ENCODE results near the gene GPC6.

Gene GPC6

DNA sequence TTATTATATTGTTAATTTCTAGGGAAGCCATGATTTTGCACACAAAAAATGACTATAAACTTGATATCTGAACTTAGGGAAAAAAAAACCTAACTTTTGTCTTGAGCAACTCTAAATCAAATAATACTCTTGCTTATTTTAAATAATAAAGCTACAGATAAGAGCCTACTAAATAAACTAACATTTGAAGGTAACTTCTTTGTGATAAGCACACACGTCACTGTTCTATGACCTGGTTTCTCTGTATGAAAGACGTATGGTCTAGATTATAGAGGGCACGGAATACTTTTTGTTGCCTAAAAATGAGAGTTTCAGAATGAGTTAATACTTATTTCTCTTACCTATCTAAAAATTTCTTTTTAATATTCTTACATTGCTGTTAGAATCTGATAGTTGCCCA is 649.6 kb downstream of the GPC6 start:
- no peak for DNase-seq

DNA sequence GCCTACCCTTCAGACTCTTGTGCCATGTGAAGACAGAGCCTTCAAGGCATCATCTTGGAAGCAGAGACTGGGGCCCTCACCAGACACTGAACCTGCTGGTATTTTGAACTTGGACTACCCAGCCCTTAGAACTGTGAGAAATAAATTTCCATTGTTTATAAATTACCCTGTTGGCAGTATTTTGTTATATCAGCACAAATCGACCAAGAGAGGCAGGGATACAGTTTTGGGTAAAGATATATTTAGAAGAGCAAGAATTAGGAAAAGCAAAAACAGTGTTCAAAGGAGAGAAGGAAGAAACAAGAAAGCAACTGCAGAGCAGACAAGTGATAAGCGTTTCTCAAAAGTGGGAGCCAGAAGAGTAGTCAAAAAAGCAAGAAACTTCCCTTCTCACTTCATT is 652.1 kb downstream of the GPC6 start:
- DNase-seq: no peak

DNA sequence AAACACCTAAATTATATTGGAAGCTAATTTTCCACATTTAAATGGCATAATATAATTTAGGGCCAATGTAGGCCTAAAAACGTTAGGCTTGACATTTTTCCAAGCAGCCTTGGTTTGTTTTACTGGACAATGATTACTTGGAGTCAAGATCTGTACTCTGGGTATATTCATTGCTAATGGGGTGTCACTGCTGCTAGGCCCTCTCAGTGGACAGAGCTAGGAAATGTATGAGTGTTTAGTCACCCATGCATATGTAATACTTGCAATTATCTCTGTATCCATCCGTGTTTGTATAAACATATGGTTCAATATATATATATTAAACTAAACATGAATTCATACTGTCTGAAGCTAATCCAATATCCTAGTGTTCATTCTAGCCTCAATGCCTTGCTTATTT is 654.8 kb downstream of the GPC6 start:
- DNase-seq: no peak

DNA sequence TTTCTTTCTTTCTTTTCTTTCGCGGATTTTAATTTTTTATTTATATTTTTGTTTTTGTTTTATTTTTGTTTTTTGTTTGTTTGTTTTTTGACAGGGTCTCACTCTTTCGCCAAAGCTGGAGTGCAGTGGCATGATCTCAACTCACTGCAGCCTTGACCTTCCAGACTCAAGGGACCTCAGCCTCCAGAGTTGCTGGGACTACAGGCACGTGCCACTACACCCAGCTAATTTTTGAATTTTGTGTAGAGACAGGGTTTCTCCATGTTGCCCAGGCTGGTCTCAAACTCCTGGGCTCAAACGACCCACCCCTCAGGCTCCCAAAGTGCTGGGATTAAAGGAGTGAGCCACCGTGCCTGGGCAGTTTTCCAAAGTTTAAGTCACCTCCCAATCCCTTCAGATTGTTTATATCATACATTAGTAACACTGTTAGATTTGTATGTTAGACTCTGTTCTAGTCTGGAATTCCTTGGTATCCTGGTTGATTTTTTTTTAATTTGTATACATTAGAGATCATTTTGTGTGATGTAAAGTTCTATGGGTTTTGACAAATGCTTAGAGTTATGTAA is 655.6 kb downstream of the GPC6 start:
- no peak for DNase-seq

DNA sequence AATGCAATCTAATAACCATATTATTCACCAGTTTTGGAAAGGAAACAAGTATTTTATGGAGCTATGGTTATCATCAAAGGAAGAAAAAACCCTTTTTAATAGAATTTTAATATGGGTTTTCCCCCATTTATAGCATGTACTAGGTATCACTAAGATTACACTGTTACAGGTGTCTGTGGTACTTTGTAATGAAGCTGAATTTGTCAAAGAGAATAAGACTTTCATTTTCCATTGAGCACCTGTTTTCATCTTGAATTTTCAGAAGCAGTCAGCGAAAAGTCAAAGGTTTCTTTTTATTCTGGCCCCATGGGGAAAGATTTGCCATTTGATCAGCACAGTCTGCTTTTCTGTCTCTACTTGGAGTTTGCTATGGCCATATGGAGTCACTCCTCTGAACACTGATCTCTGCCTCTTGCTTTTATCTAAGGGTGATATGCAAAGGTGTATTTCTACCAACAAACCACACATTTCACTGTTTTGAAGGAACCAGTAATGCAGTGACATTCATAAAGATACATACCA is 662.9 kb downstream of the GPC6 start:
- DNase-seq: no peak

DNA sequence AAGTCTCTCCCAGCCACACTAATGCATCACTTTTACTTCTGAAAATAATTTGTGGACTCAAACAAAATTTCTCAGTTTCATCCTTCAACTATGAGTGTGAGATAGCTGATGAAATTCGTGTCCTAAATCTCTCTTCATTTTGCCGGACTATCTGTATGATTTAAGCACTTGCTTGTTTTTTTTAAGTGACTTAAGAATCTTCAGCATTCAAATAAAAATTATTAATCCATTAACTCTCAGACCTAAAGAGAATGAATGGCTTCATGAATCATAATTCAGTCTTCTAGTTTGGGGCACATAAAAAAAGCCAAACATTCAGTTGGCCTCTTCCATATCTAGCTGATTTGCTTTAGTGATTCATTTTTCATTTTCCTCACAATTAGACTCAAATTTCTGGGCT is 673.4 kb downstream of the GPC6 start:
- DNase-seq: no peak

DNA sequence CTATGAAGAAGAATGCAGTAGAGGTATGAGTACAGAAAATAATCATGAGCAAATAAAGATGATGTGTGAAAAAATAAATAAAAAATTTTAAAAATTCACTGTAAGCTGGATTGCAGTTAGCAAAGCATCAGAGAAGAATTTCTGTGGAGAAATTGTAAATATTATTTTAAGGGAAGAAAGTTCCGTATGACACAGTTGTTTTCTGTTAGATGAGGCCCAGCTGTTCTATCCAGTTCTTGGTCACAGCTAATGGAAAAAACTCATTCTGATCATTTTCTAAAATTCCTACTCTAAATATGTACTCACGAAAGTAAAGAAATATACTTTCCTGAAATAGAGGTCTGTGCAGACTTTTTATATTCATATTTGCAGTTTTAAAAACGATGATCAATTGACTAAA is 674.1 kb downstream of the GPC6 start:
- DNase-seq: no peak

DNA sequence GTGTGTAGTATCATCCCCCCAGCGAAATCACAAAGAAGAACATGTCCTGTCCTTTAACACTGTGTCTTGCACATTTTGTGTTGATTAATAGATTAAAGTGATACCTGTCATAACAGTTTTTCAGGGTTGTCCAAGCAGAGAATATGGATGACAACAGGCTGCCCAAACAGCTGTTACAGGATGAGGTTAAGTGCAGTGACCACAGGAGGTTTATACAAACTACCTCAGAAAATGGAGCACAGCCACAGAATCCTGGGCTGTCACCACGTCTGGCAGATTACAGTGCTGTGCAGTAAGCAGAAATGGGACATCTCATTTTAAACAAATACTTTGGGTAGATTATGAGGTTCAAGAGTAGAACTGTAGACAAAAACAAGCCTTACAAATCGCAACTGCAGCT is 677.3 kb downstream of the GPC6 start:
- DNase-seq: no peak

DNA sequence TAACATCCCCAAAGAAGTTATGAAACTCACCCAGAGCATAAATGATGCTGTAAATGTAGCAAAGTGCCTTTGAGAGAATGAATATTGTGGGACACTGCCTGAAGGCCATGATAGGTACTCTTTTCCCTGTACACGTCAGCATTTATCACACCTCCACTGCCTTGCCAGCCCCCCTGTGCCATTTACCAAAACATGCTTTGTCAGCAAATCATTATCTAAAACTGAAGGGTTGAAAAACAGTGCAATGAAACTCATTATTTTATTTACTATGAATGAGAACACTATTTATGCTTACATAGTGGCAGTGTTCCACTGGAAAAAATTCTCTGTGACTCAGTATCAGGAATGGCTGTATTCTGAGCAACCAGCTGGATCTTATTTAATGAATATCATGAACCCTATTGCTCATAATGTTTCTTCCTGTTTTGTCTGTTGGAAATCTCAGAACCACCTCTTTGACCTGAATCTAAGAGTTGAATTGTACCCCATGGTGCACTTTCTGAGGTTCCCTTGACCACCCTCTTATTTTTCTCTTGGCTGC is 688.7 kb downstream of the GPC6 start:
- no peak for DNase-seq

DNA sequence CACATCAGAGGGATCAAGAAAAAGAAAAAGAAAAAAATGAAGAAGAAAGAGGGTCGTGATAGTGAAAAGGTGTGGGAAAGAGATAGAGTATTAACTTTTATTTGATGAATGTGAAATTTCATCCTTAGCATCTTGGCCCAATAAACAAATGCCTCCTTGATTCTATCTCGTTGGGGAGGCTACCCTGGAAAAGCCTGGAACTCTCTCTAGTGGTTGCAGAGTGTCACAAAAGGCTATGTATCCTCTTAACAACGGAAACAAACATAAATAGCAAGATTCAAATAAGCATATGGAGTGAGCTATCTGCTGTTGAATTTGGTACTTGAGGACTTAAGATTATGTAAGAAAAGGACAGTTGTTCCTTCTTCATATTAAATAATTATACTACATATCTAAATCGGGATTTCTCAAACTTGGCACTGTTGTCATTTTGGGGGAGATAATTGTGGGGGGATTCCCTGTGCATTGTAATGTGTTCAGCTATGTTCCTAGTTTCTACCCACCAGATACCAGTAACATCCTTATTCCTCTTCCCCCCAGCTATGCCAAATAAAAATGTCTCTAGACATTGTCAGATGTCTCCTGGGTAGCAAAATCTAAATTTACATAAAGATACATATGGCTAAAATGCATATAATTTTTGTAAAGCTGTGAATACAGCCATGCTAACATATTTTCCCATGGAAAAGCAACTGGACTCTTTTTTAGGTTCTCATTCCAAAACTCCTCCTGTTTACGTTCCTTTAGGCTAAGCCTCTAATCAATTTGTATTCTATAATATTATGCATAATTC is 695.7 kb downstream of the GPC6 start:
- DNase-seq: no peak

DNA sequence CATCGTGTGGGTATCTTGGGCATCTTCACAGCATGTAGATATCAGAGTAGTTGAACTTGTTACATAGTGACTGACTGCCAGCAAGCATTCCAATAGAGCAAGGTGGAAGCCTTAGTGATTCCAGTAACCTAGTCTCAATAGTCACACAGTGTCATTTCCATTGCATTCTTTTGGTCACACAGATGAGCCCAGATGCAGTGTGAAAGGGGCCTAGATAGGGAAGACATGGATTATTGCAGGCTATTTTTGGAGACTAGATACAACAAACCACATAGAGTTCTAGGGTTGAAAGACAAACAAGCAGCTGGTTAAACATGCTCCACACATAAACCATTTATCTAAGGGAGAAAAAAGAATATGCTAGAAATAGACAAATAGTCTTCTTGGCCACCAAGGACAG is 699.4 kb downstream of the GPC6 start:
- no peak for DNase-seq

DNA sequence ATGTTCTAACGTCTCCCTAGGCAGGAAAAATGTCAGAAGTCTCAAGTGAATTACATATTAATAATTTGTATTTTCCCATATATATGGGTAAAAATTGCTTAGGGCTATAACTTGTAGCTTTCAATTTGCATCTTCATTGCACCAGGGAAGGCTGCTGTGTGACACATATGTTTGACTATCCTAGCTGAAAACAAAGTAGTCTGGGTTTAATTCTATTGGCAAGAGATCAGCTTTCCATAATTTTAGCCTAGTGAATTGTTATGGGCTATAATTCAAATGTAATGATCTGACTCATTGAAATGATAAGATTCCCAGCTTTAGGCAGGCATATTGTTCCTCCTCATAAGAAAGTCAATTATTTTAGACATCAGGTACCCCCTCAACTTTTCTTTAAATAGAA is 699.8 kb downstream of the GPC6 start:
- DNase-seq: no peak

DNA sequence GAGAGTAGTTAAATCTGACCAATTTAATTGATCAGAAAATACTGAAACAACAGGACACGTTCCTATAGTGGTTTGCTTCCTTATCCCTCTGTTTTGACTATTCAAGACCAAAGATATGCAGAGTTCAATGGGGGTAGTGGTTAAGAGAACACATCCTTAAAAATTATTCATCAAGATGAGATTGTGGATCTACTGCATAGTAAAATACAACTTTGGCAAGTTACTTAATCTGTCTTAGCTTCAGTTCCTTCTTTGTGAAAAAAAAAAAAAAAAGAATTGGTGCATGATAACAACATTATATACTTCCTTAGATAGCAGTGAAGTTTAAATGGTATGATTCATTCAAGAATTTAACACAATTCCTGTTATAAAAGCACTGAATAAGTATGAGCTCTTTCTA is 700.8 kb downstream of the GPC6 start:
- no peak for DNase-seq

DNA sequence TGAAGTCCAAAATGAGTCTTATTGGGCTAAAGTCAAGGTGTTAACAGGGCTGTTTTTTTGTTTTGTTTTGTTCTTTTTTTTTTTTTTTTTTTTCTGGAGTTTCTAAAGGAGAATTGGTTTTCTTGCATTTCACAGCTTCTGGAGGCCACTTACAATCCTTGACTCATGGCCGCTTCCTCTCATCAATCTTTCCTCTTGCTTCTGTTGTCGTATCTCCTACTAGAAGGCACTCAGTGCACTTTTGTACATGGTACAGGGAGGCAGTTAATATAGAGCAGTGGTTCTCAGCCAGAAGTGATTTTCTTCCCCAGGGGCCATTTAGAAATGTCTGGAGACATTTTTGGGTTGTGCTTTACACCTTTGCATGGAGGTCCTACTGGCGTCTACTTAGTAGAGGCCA is 706.3 kb downstream of the GPC6 start:
- DNase-seq: no peak

DNA sequence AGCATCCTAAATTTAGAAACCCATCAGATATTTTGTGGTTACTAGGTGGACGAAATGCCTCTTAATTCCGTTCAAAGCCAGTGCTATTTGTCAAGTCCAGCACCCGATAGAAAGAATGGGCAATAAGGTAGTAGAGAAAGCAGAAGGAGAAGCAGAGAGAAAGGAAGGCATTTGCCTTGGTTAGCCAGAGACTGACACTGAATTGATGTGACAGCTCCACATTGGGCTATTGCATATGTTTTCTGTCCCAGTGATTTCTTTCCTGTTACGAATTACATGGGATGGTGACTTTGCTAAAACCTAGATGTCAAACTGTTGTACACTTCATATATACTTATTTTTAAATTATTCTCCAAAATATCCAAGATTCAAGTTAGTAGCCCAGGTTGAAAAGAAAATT is 710.3 kb downstream of the GPC6 start:
- DNase-seq: no peak

DNA sequence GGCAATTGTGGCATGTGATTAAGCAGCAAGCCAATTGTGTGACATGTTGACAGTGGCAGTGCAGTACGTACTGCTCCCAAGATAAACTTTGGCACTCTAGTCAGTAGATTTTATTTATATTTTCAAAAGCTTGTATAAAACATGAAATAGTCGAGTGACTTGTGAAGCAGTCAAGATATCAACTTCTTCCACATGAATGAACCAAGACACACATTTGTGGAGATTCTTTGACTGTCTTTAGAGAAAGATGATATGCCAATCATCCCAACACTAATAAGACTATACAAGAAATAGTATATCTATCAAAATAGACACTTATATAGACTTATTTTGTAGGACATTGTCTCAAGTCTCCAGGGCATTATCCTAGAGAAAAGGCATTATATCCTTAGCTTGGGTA is 714.8 kb downstream of the GPC6 start:
- no peak for DNase-seq

DNA sequence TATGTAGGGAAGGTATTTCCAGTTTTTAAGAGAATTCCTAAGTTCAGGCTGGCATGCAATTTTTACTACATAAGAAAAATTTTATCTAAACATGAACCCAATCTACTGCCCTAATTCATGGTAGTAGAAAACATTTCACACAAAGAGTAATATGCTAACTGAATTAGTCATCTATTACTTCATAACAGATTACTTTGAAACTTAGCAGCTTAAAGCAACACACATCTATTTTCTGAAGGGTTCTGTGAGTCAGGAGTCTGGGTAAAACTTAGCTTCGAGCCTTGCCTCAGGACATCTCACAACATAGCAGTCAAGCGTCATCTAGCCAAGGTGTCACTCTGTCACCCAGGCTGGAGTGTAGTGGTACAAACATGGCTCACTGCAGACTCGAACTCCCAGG is 715.4 kb downstream of the GPC6 start:
- no peak for DNase-seq

DNA sequence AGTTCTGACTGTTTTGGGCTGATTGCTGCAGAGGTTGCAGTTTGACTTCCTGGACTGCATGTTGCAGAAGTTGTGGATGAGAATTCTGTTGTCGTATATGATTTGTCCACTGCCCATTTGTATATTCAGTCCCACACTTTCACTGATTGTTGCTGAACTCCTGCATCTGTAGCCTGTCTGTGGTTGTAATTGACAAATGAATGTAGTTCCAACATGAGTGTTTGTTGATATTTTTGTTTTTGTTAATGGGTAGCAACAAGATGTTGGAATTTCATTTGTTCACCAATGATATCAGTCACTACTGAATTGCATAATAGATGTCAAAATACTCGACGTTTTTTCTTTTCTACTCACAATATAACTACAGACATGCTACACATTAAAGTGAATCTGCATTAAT is 719.0 kb downstream of the GPC6 start:
- no peak for DNase-seq

DNA sequence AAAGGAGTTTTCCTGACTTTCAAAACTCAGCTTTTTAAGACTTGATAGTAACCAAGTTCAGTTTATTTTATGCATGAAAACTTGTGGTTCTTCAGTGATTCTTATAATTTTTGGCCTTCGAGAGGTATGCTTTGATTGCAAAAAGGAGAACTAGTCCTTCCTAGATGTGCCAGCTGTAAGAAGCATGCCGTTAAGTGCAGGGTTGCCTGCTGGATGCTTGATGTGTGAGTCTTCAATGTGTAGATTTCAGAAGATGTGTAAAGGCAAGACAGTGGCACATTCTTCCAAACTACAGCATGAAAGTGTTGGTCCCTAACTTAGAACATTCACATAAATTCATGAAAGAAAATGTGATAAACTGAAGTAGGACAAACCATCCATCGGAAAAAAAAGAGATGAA is 720.4 kb downstream of the GPC6 start:
- no peak for DNase-seq

DNA sequence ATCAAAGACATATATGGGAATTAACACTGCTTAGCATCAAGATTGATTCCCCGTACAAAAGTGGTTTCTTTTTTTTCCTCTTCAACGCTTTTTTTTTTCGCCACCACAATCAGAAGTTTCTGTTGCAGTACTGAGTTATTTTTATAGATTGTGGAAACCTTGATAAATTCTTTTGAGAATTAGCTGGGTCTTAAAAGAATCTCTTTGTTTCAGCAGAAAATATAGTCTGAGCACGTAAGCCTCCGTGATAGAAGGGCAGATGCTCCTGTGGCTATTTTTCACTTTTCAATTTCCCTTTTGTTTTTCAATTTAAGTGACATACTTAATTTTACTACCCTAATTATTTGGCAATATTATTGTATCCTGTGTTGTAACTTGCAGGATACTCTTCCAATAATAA is 721.0 kb downstream of the GPC6 start:
- no peak for DNase-seq

DNA sequence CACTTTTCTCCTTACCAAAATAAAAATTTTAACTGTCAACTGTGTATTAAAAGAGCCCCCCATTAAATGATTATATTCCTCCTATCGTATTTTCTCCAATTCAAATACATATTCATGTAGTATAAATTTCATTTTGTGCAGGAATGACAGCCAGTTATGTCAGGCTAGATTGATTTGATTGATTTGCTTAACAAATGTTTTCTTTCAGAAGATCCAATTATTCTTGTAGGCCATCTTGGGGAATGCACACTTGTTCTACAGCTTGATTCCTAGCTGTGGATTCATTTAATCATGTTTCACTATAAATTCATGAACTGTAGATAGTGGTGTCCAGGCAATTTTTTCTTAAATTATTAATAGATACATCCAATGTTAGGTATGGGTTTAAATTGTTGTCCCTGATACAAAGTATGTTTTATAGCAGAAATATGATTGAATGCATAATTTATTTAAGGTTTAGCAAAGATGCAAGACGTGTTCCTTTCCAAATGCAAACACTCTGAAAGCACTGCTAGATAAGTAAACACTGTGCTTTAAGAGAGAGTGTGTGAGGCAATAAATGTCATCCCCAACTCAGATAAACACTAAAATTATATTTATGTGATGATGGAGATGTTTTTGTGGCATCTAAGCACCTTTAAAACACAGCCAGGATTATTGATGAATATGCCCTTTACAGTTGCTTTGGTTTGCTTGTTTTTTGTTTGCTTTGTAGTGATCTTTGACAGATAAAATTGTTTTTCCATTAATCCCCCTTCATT is 721.7 kb downstream of the GPC6 start:
- no peak for DNase-seq

DNA sequence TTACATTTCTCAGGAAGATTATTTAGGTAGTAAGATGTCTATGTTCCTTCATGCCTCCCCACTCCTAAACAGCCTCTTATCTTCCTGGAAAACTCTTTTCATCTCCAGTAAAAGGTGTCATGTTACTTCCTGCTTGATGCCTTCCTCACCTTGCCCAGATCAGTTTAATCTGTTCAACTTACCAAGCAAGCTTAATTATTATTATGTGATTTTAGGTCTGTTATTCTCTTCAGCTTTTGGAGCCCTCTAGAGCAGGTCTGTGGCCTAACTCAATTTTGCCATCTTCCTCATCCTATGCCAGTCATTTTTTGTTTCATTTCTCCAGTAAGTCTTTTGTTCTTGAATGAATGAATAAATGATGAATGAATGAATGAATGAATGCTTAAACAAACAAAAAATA is 724.5 kb downstream of the GPC6 start:
- DNase-seq: no peak

DNA sequence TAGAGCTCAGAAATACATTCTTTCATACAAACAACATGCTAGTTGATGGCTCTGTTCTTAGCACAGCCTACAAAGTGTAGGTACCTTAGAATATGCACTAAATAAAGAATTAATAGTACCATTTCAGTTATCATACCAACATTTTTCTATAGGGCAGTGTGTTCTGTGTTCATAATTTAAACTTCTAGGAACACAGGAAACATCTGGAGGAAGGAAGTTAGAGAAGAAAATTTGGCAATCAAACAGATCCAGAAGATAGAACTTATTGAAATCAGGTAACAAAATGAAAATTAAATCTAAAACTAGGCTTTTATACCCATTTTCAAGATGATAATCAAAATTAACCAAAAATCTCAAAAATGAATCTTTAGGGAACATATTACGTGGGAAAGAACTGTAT is 725.3 kb downstream of the GPC6 start:
- no peak for DNase-seq

DNA sequence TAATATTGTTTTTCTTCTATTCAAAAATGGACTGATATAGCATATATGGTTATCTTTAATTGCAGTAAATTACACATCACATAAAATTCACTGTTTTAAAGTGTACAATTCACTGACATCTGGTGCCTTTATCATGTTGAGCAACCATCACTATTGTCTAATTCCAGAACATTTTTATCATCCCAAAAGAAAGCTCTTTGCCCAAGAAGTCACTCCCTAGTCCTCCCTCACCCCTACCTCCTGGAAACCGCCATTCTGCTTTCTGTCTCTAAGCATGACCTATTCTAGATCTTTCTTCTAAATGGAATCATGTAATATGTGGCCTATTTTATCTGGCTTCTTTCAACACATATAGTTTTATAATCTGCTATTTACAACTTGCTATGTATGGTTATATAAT is 727.2 kb downstream of the GPC6 start:
- DNase-seq: no peak
